Cardiac ventricle fibroblast (primary cell): ENCODE measurements around the gene NFIX. TPM values are rescaled to one million over a fixed set of nuclear protein-coding genes. Genes with fewer than 3 reads are reported as not detected.

Experiments
- total RNA-seq: library from RNA; depleted of rRNA; stranded (reverse); fragments of >200 nt; gene quantifications from 2 replicates; pipeline ENCODE4 v1.2.3, GENCODE V29; 2015

Gene NFIX
- total RNA-seq = 122 and 124 TPM in 2 replicates

DNA sequence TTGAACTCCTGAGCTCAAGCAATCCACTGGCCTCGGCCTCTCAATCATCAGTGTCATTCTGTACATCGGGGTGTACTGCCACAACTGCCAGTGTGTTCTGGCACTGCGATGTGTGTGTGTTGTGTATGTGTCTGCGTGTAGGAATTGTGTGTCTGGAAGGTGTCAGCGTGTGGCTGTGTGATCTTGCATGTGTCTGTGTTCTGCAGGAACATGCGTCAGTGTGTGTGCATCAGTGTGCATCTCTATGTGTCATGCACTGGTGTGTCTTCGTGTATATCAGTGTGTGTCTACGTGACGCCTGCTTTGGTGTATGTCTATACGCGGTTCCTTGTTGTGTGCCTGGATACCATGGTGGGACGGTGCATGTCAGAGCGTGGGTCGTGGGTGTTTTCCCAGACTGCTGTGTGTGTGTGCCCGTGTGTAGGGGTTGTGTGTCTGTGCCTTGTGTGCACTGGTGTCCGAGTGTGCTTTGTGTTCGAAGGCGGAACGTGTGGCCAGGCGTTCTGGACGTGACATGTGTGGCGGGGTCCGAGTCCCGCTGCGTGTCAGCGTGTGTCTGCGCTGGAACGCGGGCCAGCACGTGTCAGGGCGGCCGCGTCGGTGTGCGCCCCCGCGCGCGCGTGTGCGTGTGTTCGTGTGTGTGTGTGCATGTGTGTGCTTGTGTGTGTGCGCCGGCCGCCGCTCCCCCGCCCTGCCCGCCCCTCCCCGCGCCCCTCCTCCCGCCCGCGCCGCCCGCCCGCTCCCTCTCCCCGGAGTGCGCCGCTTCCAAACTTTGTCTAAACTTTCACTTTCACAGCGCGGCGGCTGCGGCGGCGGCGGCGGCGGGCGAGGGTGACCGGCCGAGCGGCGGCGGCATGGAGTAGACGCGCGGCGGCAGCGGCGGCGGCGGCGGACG is at the start of gene NFIX:
TSS of gene NFIX (plus strand) at position 775 of the 895 bp plus-strand sequence. CDS start 363 bp downstream, outside the sequence.

DNA sequence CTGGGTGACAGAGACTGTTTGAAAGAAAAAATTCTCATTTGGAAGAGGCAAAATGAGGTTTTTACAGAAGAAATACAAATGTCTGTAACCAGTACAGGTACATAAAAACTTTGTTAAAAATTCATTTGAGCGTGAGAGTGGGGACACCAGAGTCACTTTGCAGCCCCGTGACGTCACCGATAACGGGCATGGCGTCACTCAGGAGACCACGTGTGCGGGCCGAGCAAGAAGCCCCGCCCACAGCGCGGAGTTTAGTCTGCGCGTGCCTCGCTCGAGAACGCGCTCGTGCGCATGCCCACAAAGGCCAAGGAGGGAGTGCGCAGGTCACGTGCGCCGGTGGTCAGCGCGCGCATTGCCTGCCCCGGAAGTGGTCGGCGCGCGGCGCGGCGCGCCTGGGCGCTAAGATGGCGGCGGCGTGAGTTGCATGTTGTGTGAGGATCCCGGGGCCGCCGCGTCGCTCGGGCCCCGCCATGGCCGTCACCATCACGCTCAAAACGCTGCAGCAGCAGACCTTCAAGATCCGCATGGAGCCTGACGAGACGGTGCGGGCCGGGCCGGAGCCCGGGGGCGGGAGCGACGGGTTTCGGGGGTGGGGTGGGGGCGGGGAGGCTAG is 49.7 kb upstream of the NFIX start, which contains the start of gene RAD23A:
TSS of gene RAD23A (plus strand) at position 384 of the 613 bp plus-strand sequence. CDS start at position 471, 87 bp downstream.

DNA sequence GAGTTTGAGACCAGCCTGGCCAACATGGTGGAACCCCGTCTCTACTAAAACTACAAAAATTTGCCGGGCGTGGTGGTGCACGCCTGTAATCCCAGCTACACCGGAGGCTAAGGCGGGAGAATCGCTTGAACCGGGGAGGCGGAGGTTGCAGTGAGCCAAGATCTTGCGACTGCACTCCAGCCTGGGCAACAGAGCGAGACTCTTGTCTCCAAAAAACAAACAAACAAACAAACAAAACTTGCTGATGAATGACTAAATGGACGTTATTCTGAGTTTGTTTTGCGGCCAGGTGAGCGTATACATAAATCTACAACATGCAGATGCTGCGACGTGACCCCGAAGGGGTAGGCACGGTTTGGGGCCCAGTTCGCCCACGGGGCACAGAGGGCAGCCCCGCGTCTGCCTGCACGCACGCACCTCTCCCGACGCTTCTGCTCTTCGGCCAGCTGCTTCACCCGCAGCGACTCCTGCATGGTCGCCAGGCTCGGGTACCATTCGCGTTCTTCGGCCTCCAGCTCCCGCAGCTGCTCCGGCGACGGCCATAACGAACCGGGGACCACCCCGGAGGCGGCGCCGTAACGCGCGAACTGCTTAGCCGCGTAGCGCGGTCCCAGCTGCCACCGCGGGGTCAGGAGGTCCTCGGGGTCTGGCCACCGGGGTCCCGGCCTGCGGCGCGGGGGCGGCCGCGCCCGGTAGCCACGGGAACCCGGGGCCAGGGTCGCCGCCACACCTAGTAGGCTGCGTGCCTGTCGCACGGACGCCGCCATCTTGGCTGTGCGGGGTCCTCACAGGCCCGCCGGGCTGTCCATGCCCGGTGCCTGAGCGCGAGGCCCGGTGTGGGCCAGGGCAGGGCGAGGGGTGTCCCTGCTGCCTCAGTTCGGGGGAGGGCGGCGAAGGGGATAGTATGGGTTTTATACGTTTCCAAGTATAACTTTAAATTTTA is 38.6 kb upstream of the NFIX start, which contains the start of gene GADD45GIP1:
TSS of gene GADD45GIP1 (minus strand) at position 778 of the 943 bp plus-strand sequence. CDS start at position 767, 11 bp downstream.

DNA sequence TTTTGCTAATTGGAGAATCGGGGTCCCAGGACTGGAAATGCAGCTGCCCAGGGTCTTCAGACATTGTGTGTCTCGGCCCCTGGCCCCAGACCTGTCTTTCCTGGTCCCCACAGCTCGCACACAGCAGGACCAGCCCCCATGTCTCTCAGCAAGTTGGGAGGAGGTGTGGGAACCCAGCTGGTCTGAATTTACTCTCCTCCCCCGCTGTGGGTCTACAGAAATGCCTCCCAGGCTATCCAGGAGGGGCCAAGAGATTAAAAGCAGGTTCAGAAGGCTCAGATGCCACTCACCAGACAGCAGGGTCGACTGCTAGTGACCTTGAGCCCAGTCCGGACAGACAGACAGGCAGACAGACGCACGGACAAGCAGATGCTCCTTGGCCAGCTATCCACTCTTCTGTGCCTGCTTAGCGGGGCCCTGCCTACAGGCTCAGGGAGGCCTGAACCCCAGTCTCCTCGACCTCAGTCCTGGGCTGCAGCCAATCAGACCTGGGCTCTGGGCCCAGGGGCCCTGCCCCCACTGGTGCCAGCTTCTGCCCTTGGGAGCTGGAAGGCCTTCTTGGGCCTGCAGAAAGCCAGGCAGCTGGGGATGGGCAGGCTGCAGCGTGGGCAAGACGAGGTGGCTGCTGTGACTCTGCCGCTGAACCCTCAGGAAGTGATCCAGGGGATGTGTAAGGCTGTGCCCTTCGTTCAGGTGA is 25.8 kb upstream of the NFIX start, which contains the start of gene DAND5:
TSS of gene DAND5 (plus strand) at position 285 of the 697 bp plus-strand sequence. CDS start at position 370, 85 bp downstream.

DNA sequence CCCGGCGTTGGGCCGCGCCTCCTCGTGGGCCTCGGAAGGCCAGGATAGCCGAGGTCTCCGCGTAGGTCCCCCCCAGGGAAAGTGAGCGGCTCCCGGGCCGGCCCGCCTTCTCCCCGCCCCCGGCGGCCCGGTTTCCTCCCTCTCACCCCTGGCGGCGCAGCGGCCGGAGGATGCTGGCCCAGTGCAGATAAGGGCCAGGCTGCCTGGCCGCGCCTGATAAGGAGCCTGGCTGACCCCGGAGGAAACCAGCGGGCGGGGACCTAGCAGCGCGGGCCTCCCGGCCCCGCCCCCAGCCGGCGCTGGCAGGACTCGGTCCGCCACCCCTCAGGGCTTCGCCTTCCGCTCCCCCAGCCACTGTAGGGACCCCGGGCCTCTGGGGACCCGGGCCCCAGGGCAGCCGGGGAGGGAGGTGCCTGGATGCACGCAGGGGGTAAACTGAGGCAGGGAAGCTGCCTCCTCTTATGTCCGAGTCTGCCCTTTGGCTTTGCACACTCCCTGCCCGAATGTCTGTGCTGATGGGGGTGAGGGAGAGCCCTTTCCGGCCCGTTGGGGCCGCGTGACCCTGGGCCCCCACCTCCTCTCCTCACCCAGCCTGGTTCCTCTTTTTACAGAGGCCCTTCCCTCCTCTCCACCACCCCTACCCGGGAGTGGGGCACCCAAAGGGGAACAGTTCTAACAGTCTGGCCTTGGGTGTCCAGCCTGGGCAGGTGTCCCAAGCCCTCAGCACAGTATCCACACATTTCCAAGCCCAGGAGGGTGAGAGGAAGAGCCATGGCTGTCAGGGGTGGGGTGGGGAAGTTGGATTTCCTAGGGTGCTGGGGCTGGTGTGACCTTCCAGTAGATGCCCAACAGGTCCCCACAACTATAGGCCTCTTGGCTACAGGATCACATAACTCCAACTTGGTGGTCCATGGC is 107.6 kb downstream of the NFIX start, which contains the start of gene LYL1:
TSS of gene LYL1 (minus strand) at position 193 of the 915 bp plus-strand sequence. CDS start 1,687 bp downstream, outside the sequence.

DNA sequence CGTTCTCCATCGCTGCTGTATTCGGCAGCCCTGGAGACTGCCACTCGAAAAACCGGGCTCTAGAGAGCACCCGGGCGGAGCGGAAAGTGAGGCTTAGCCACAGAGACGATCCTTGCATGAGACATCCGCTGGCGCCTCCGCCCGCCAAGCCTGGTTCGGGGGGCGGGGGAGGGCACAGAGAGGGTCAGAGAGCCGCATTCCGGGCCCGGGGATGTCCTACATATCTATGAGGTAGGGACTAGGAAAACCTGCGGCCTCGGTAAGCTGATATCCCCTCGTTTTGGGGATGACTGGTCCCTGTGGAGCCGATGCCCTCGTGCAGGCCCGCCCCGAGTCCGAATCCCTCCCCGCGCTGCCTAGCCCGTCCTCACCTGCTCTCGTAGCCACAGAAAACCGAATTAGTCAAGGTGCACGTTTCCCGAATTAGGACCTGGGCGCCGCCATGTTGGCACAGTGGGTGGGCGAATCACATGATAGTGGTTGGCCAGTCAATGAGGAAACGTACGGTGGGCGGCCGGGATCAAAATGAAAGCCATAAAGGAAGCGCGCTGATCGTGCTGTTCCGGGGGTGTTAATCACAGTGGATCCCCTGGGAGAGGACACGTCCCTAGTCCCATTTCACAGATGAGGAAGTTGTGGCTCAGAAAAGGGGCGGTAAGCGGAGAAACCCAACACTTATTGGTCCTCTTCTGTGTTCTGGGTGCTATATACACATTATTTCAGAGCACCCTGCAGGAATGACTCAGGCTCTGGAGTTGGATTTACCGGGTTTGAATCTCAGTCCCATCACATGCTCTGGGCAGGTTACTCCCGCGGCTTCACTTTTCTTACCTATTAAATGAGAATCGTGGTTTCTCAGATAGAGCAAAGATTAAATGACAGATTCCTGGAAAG is 121.3 kb downstream of the NFIX start, which contains the start of gene TRMT1:
TSS of gene TRMT1 (minus strand) at position 459 of the 894 bp plus-strand sequence. CDS start at position 118, 341 bp downstream.

DNA sequence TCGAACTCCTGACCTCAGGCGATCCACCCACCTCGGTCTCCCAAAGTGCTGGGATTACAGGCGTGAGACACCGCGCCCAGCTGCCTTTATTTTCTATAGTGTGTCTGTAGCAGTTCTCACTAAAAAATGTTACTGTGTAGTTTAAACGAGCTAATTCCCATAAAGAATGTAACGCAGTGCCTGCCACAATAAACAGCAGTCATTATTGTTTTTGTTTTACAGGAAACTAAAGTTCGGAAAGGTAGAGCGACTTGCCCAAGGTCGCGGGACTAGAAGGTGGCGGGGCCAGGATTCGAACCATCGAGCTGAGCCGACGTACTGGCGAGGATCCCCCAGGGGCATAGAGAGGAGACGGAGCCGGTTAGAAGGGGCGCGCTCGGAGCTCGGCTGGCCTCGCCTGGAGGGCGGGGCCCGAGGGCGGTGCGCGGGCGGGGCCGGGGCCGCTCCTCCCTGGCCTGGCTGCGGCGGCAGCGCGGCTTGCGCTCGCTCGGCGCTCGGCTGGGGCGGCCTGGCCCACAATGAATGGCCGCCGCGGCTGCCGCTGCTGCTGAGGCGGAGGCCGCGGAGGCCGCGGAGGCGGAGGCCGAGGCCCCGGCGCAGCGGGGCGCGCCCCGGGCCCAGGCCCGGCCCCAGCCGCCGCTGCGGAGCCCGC is 122.6 kb downstream of the NFIX start, which contains the start of gene NACC1:
TSS of gene NACC1 (plus strand) at position 493 of the 652 bp plus-strand sequence. CDS start 16,944 bp downstream, outside the sequence.

Other genes with a start within 250 kb of the NFIX start
- gene BEST2, start 243.7 kb upstream of the NFIX start, total RNA-seq = not detected in 2 replicates
- 15.2 and 16.8 TPM in 2 replicates for gene HOOK2, start 219.9 kb upstream of the NFIX start, total RNA-seq
- 387 and 404 TPM in 2 replicates for gene JUNB, start 204.0 kb upstream of the NFIX start, total RNA-seq
- 252 and 259 TPM in 2 replicates for gene PRDX2, start 193.7 kb upstream of the NFIX start, total RNA-seq
- not detected in 2 replicates for gene THSD8, start 193.4 kb upstream of the NFIX start, total RNA-seq
- gene RNASEH2A, start 188.9 kb upstream of the NFIX start, total RNA-seq = 4.9 and 6.0 TPM in 2 replicates
- gene RTBDN, start 160.9 kb upstream of the NFIX start, total RNA-seq = not detected in 2 replicates
- gene MAST1, start 157.0 kb upstream of the NFIX start, total RNA-seq = 0.19 and 1.3 TPM in 2 replicates
- 30.2 and 36.6 TPM in 2 replicates for gene DNASE2, start 114.0 kb upstream of the NFIX start, total RNA-seq
- not detected in 2 replicates for gene KLF1, start 108.3 kb upstream of the NFIX start, total RNA-seq
- 28.0 and 29.7 TPM in 2 replicates for gene GCDH, start 104.3 kb upstream of the NFIX start, total RNA-seq
- not detected in 2 replicates for gene SYCE2, start 76.2 kb upstream of the NFIX start, total RNA-seq
- gene FARSA, start 61.8 kb upstream of the NFIX start, total RNA-seq = 48.9 and 49.0 TPM in 2 replicates
- gene CALR, start 56.9 kb upstream of the NFIX start, total RNA-seq = 877 and 947 TPM in 2 replicates
- gene RAD23A, start 49.6 kb upstream of the NFIX start, total RNA-seq = 50.0 and 60.2 TPM in 2 replicates
- 36.5 and 43.0 TPM in 2 replicates for gene GADD45GIP1, start 38.3 kb upstream of the NFIX start, total RNA-seq
- gene DAND5, start 25.9 kb upstream of the NFIX start, total RNA-seq = not detected in 2 replicates
- 0.29 and 0.44 TPM in 2 replicates for gene LYL1, start 107.4 kb downstream of the NFIX start, total RNA-seq
- gene TRMT1, start 121.3 kb downstream of the NFIX start, total RNA-seq = 20.6 and 31.8 TPM in 2 replicates
- 38.7 and 39.3 TPM in 2 replicates for gene NACC1, start 122.8 kb downstream of the NFIX start, total RNA-seq
- gene STX10, start 154.9 kb downstream of the NFIX start, total RNA-seq = 38.6 and 41.6 TPM in 2 replicates
- 54.7 and 70.7 TPM in 2 replicates for gene IER2, start 154.9 kb downstream of the NFIX start, total RNA-seq